Esophagus (tissue), 2 donors: ENCODE data around the gene TMEM132E. TPM values are rescaled to one million over a fixed set of nuclear protein-coding genes. Genes with fewer than 3 reads are reported as not detected.

Experiments used
- H3K27ac ChIP-seq, 2 donors: one replicate each; pipeline ENCODE4 v1.5.1; 2013; ENCODE audit warnings: low read depth in 2 of 2, mild to moderate bottlenecking in 2 of 2, inconsistent platforms in 1 of 2, low read length in 1 of 2, moderate library complexity in 1 of 2
- H3K27me3 ChIP-seq, 2 donors: one replicate each; pipeline ENCODE4 v1.6.1; 2013; ENCODE audit warnings: low read length in 2 of 2, control low read depth in 1 of 2, mild to moderate bottlenecking in 1 of 2; ENCODE audit not compliant: insufficient read depth in 2 of 2, control insufficient read depth in 1 of 2
- H3K36me3 ChIP-seq, 2 donors: one replicate each; pipeline ENCODE4 v1.6.1; 2013; ENCODE audit warnings: low read length in 1 of 2; ENCODE audit not compliant: control insufficient read depth in 2 of 2, insufficient read depth in 2 of 2
- H3K4me1 ChIP-seq, 2 donors: one replicate each; pipeline ENCODE4 v1.6.1; 2013; ENCODE audit warnings: low read length in 1 of 2; ENCODE audit not compliant: control insufficient read depth in 2 of 2, insufficient read depth in 2 of 2
- H3K4me3 ChIP-seq, 2 donors: one replicate each; pipeline ENCODE4 v1.5.1; 2013; ENCODE audit warnings: low read length in 2 of 2, mild to moderate bottlenecking in 2 of 2, low read depth in 1 of 2, moderate library complexity in 1 of 2
- H3K9me3 ChIP-seq, 2 donors: one replicate each; pipeline ENCODE4 v1.6.1; 2013; ENCODE audit warnings: mild to moderate bottlenecking in 2 of 2, low read depth in 1 of 2, low read length in 1 of 2, moderate library complexity in 1 of 2; ENCODE audit not compliant: control insufficient read depth in 2 of 2, insufficient read depth in 1 of 2
- WGBS, 2 donors: extraction: QIAGEN DNeasy Blood & Tissue Kit; methylation state at CpG; one replicate each; pipeline ENCODE4 v1.1.7; 2013; 5-methylcytosine and 5-hydroxymethylcytosine counted together
- polyA plus RNA-seq, 2 donors: library from polyadenylated mRNA; stranded (reverse); fragments of 200-250 nt; gene quantifications; one replicate each; pipeline ENCODE4 v1.2.3, GENCODE V29; 2013
- donor health status: healthy with polysubstance abuse.
- donor health status: Bipolar disorder and iron deficiency.

Gene TMEM132E
- polyA plus RNA-seq, 2 donors: 0.02 to 0.04 TPM

GRCh38 chr17:34675143-34675542 lies 95.8 kb downstream of the TMEM132E start:
- Histone ChIP-seq H3K4me3 (no peak overlapping the region), H3K4me1 (no peaks in the 10 kb centered on the region), H3K9me3 (no peaks in the 10 kb centered on the region), H3K27me3 (no peaks in the 10 kb centered on the region), H3K36me3 (no peaks in the 10 kb centered on the region), H3K27ac (no peak overlapping the region)

GRCh38 chr17:34675605-34676004 lies 96.2 kb downstream of the TMEM132E start:
- Histone ChIP-seq H3K27me3 (no peaks in the 10 kb centered on the region), H3K4me3 (no peak overlapping the region), H3K9me3 (no peaks in the 10 kb centered on the region), H3K27ac (no peak overlapping the region), H3K36me3 (no peaks in the 10 kb centered on the region), H3K4me1 (no peaks in the 10 kb centered on the region)
- WGBS, 2 donors: 85 to 94% methylated on average over 2 of the region's 2 CpGs

- Histone ChIP-seq H3K36me3 (no peaks in the 10 kb centered on the region), H3K27ac (no peak overlapping the region), H3K27me3 (no peaks in the 10 kb centered on the region), H3K4me1 (no peaks in the 10 kb centered on the region), H3K9me3 (no peaks in the 10 kb centered on the region), H3K4me3 (no peak overlapping the region)
- 54 to 66% methylated on average over 1 of the region's 1 CpG for WGBS, 2 donors
These were observed 100.8 kb downstream of the TMEM132E start for GRCh38 chr17:34680151-34680550.

- Histone ChIP-seq H3K36me3 (no peaks in the 10 kb centered on the region), H3K9me3 (no peaks in the 10 kb centered on the region), H3K4me3 (no peak overlapping the region), H3K27me3 (no peaks in the 10 kb centered on the region), H3K4me1 (no peaks in the 10 kb centered on the region), H3K27ac (no peak overlapping the region)
- 79 to 80% methylated on average over 6 of the region's 6 CpGs for WGBS, 2 donors
These were observed 102.9 kb downstream of the TMEM132E start for GRCh38 chr17:34682305-34682704.

- WGBS, 2 donors: 62 to 71% methylated on average over 2 of the region's 2 CpGs
- H3K36me3 ChIP-seq: no peaks in the 10 kb centered on the region
These were observed 104.0 kb downstream of the TMEM132E start for GRCh38 chr17:34683390-34683789.

More at GRCh38 chr17:34683390-34683789, 104.0 kb downstream of the TMEM132E start:
- H3K4me3 ChIP-seq: no peak overlapping the region
- no peaks in the 10 kb centered on the region for H3K9me3 ChIP-seq
- H3K27ac ChIP-seq: no peak overlapping the region
- H3K27me3 ChIP-seq: no peaks in the 10 kb centered on the region
- H3K4me1 ChIP-seq: no peaks in the 10 kb centered on the region

Other genes with a start within 250 kb of the TMEM132E start
- gene CCL13, start 223.1 kb upstream of the TMEM132E start, polyA plus RNA-seq: under 1 TPM; 0.24 to 0.53 TPM
- not detected for gene CCL1, start 216.3 kb upstream of the TMEM132E start, polyA plus RNA-seq